SK-N-SH (cell line): Measurements from ENCODE around the gene UNC13D.

Source experiments
- CHD2 ChIP-seq: fragments of 150-350 bp; IDR thresholded peaks from 2 replicates; pipeline ENCODE4 v1.6.1; 2018; ENCODE audit warnings: low read length; ENCODE audit not compliant: partially characterized antibody
- CTCF ChIP-seq: fragments of 200-600 bp; sonication (generic); IDR thresholded peaks from 2 replicates; pipeline ENCODE4 v1.6.1; 2017; ENCODE audit warnings: antibody characterized with exemption, mild to moderate bottlenecking, moderate library complexity
- EP300 ChIP-seq, 2 experiments: IDR thresholded peaks; 2 replicates each; pipeline versions ENCODE4 v1.4.0 to v1.6.1; 2012; ENCODE audit warnings: borderline replicate concordance in 1 of 2, low read depth in 1 of 2, low read length in 1 of 2
- EZH2phosphoT487 ChIP-seq: fragments of 200-600 bp; sonication (generic); IDR thresholded peaks from 2 replicates; pipeline ENCODE4 v1.6.1; 2017; ENCODE audit warnings: low read depth, mixed run types, mild to moderate bottlenecking, antibody characterized with exemption, moderate library complexity, borderline replicate concordance
- FOXM1 ChIP-seq: IDR thresholded peaks from 2 replicates; pipeline ENCODE4 v1.4.0; 2012; ENCODE audit warnings: low read depth, mild to moderate bottlenecking
- IRF3 ChIP-seq: fragments of 150-350 bp; IDR thresholded peaks from 2 replicates; pipeline ENCODE4 v1.6.1; 2016; ENCODE audit warnings: mild to moderate bottlenecking, low read depth, low read length
- POLR2AphosphoS5 ChIP-seq: IDR thresholded peaks from 2 replicates; pipeline ENCODE4 v1.6.1; 2012; ENCODE audit warnings: low read depth, low read length
- RCOR1 ChIP-seq: fragments of 150-350 bp; IDR thresholded peaks from 2 replicates; pipeline ENCODE4 v1.6.1; 2017; ENCODE audit warnings: antibody characterized with exemption, low read length
- TAF1 ChIP-seq: IDR thresholded peaks from 2 replicates; pipeline ENCODE4 v1.6.1; 2012; ENCODE audit warnings: low read depth, mild to moderate bottlenecking, low read length, moderate library complexity, borderline replicate concordance
- YY1 ChIP-seq: IDR thresholded peaks from 2 replicates; pipeline ENCODE4 v1.4.0; 2012; ENCODE audit warnings: low read depth, mild to moderate bottlenecking

- TF ChIP-seq EP300 (IDR thresholded peaks at IDR 0.05; ENCODE audit: borderline replicate concordance in 1 of 2, low read depth in 1 of 2, low read length in 1 of 2) (no peak), TAF1 (no peak), CTCF (no peak), CHD2 (no peak), POLR2AphosphoS5 (no peak), EZH2phosphoT487 (no peak), IRF3 (no peak), YY1 (no peak), FOXM1 (no peak), RCOR1 (no peak)
These were observed 20.8 kb downstream of the UNC13D start for GRCh38 chr17:75823257-75824041.
